ENCODE data around the gene NAV1.

- TF ChIP-seq EZH2phosphoT487 (IDR thresholded peaks at IDR 0.05; ENCODE audit: low read length), result no peak
- TF ChIP-seq CTCF (IDR thresholded peaks at IDR 0.05; ENCODE audit: low read length), result no peak
Observed at GRCh38 chr1:201495551-201496295, 43.2 kb upstream of the NAV1 start.
